Endothelial cell of umbilical vein (primary cell): ENCODE data around the gene KIAA1671. TPM values are rescaled to one million over a fixed set of nuclear protein-coding genes. Genes with fewer than 3 reads are reported as not detected.

Experiments
- BruUV-seq: library from RNA; stranded (reverse); fragments of 400-500 nt; replicated peaks from 2 replicates; lab custom pipeline; 2021; lab: Mats Ljungman, UMichigan
- CTCF ChIA-PET: fragments of 300-600, 350-600 bp; sonication (Branson Sonifier 250); formaldehyde crosslinking; loops from one replicate; lab custom pipeline; 2021; ENCODE audit warnings: antibody characterized with exemption, inconsistent platforms; lab: Charles Lee
- POLR2A ChIA-PET: fragments of 300-600, 350-600 bp; sonication (Branson Sonifier 250); formaldehyde crosslinking; loops from one replicate; lab custom pipeline; 2021; ENCODE audit warnings: antibody characterized with exemption, inconsistent platforms; lab: Charles Lee
- DNase-seq: peaks from one replicate; pipeline ENCODE4 v3.0.0-alpha.2; 2011; ENCODE audit warnings: low read depth, low spot score
- FAIRE-seq: peaks from 2 replicates; lab custom pipeline; 2011; peaks lifted over from hg19 to GRCh38; lab: Jason Lieb, UNC
- H2AFZ ChIP-seq: 2 replicates; pipeline ENCODE4 v1.6.0; 2012; ENCODE audit warnings: low read depth, low read length, control low read depth, inconsistent platforms
- H3K27ac ChIP-seq: 2 replicates; pipeline ENCODE4 v1.5.1; 2011; ENCODE audit warnings: low read depth, mild to moderate bottlenecking, control low read depth, low read length, moderate library complexity; ENCODE audit not compliant: insufficient read depth
- H3K27me3 ChIP-seq, 2 experiments: 2 replicates each; pipeline versions ENCODE4 v1.6.0 to v1.6.1; 2011; ENCODE audit warnings: low read length in 2 of 2, mixed read lengths in 1 of 2; ENCODE audit not compliant: control insufficient read depth in 2 of 2, insufficient read depth in 2 of 2
- H3K36me3 ChIP-seq, 2 experiments: 2 replicates in 1 of 2; 3 replicates in 1 of 2; pipeline ENCODE4 v1.5.1; 2011; ENCODE audit warnings: low read length in 2 of 2, mild to moderate bottlenecking in 1 of 2, moderate library complexity in 1 of 2; ENCODE audit not compliant: control insufficient read depth in 2 of 2, insufficient read depth in 2 of 2; ENCODE audit errors: extremely low read depth in 1 of 2
- H3K4me1 ChIP-seq: 3 replicates; pipeline ENCODE4 v1.5.1; 2011; ENCODE audit warnings: mild to moderate bottlenecking, low read length; ENCODE audit not compliant: control insufficient read depth, insufficient read depth; ENCODE audit errors: extremely low read depth
- H3K4me2 ChIP-seq: 2 replicates; pipeline ENCODE4 v1.6.1; 2011; ENCODE audit warnings: low read length, control low read depth, mixed read lengths; ENCODE audit not compliant: insufficient read depth
- H3K4me3 ChIP-seq, 3 experiments: fragments of 200-600 bp in 1 of 3; sonication (generic), shearing (Covaris generic) in 1 of 3; replicated peaks in 1 of 3; 2 replicates each; pipeline ENCODE4 v1.5.1; 2011 to 2016; ENCODE audit warnings: control low read depth in 3 of 3, low read length in 3 of 3, mild to moderate bottlenecking in 2 of 3, inconsistent platforms in 1 of 3, low read depth in 1 of 3, moderate library complexity in 1 of 3; ENCODE audit not compliant: insufficient read depth in 1 of 3
- H3K79me2 ChIP-seq: 2 replicates; pipeline ENCODE4 v1.6.0; 2012; ENCODE audit warnings: low read length, inconsistent platforms; ENCODE audit not compliant: control insufficient read depth, insufficient read depth
- H3K9ac ChIP-seq: replicated peaks from 2 replicates; pipeline ENCODE3; 2011; ENCODE audit warnings: low read length, control low read depth; ENCODE audit not compliant: insufficient read depth; ENCODE audit errors: extremely low read depth
- H3K9me1 ChIP-seq: replicated peaks from 3 replicates; pipeline ENCODE4 v1.6.0; 2011; ENCODE audit warnings: mild to moderate bottlenecking, low read length; ENCODE audit not compliant: control insufficient read depth, insufficient read depth; ENCODE audit errors: extremely low read depth
- H3K9me3 ChIP-seq: replicated peaks from 2 replicates; pipeline ENCODE4 v1.5.1; 2012; ENCODE audit warnings: low read length, inconsistent platforms; ENCODE audit not compliant: control insufficient read depth, insufficient read depth
- H4K20me1 ChIP-seq: replicated peaks from 2 replicates; pipeline ENCODE3; 2011; ENCODE audit warnings: mild to moderate bottlenecking, low read length; ENCODE audit not compliant: control insufficient read depth, insufficient read depth; ENCODE audit errors: extremely low read depth
- CTCF ChIP-seq, 2 donors: IDR thresholded peaks; 1 replicate in 1 of 2; 2 replicates in 1 of 2; pipeline ENCODE4 v1.5.1; 2011; ENCODE audit warnings: low read length in 2 of 2, mild to moderate bottlenecking in 2 of 2, moderate library complexity in 2 of 2, control low read depth in 1 of 2, inconsistent platforms in 1 of 2, low read depth in 1 of 2; ENCODE audit not compliant: insufficient read depth in 1 of 2; ENCODE audit errors: extremely low read depth in 1 of 2
- EZH2 ChIP-seq: IDR thresholded peaks from 2 replicates; pipeline ENCODE4 v1.6.1; 2012; ENCODE audit warnings: borderline replicate concordance, low read depth, mild to moderate bottlenecking, moderate library complexity, low read length, inconsistent platforms; ENCODE audit not compliant: severe bottlenecking
- FOS ChIP-seq: IDR thresholded peaks from 2 replicates; pipeline ENCODE4 v1.6.1; 2011; ENCODE audit warnings: mild to moderate bottlenecking, low read length, moderate library complexity, borderline replicate concordance; ENCODE audit not compliant: insufficient read depth
- GATA2 ChIP-seq: IDR thresholded peaks from 2 replicates; pipeline ENCODE4 v1.7.0; 2011; ENCODE audit warnings: low read depth, mild to moderate bottlenecking, moderate library complexity, mixed read lengths, low read length; ENCODE audit not compliant: insufficient read length, insufficient read depth
- JUN ChIP-seq: IDR thresholded peaks from 2 replicates; pipeline ENCODE4 v1.6.1; 2011; ENCODE audit warnings: borderline replicate concordance, low read depth; ENCODE audit not compliant: insufficient read length, insufficient read depth
- MAX ChIP-seq: IDR thresholded peaks from 2 replicates; pipeline ENCODE4 v1.6.1; 2011; ENCODE audit not compliant: insufficient read depth, insufficient read length
- MYC ChIP-seq: IDR thresholded peaks from one replicate; pipeline ENCODE4 v1.6.1; 2011; ENCODE audit warnings: mild to moderate bottlenecking, low read depth, low read length
- POLR2A ChIP-seq: IDR thresholded peaks from 2 replicates; pipeline ENCODE4 v1.6.1; 2012; ENCODE audit warnings: low read depth, mild to moderate bottlenecking, control low read depth, low read length
- POLR2AphosphoS5 ChIP-seq: IDR thresholded peaks from 2 replicates; pipeline ENCODE4 v1.6.1; 2012; ENCODE audit warnings: low read depth, mild to moderate bottlenecking, control low read depth, low read length, moderate library complexity; ENCODE audit not compliant: insufficient read depth
- dilution Hi-C: fragments of 300-500 bp; cut with MboI; formaldehyde crosslinking; loops from one replicate; pipeline ENCODE4 v1.15.0; 2019; ENCODE audit warnings: low sequenced_read_pairs; ENCODE audit not compliant: extremely low pct_ligation_motif_present
- intact Hi-C: fragments of 100-400 bp; cut with micrococcal nuclease; formaldehyde crosslinking; loops from one replicate; pipeline ENCODE4 v1.10.0; 2022
- polyA plus RNA-seq, 4 experiments: library from polyadenylated mRNA; depleted of rRNA in 3 of 4; stranded (reverse) in 3 of 4; unstranded in 1 of 4; fragments of >200 nt; gene quantifications; 2 replicates each; pipeline versions ENCODE4 v1.2.1 to v1.2.3, GENCODE V29; 2011 to 2012; ENCODE audit warnings: missing spikeins in 1 of 4
- total RNA-seq: library from RNA; stranded (reverse); gene quantifications from 2 replicates; pipeline ENCODE4 v1.2.3, GENCODE V29; 2021

The KIAA1671 gene
- total and polyA plus RNA-seq, 2 donors (not counting 3 experiments of a cell fraction or from before 2014, with no cell fraction given): 23.1 to 85.1 TPM

GRCh38 chr22:24975813-24976341, 23.4 kb downstream of the KIAA1671 start:
- Histone ChIP-seq H4K20me1 (no peaks in the 10 kb centered on the region), H3K9me1 (no peaks in the 10 kb centered on the region), H2AFZ (no peak overlapping the region), H3K9ac (no peak overlapping the region), H3K27ac (no peak overlapping the region), H3K9me3 (no peaks in the 10 kb centered on the region), H3K36me3 (peaks cover 0 to 1% of the 10 kb centered on the region in 2 experiments), H3K4me1 (peaks cover 12% of the 10 kb centered on the region), H3K27me3 (no peaks in the 10 kb centered on the region), H3K79me2 (peaks cover 48% of the 10 kb centered on the region), H3K4me2 (no peak overlapping the region), H3K4me3 (no peak overlapping the region)
- ChIA-PET CTCF (interaction anchor here (0.6 to 2.1 kb wide), 7 partner anchors 10 to 52 kb away, joined by 3 to 8 read pairs (median 5); no protein-coding TSS in a partner anchor), POLR2A (no interaction called here)
- DNase-seq: no peak
- dilution Hi-C loops (no loop called here), intact Hi-C loops (no loop called here)
- TF ChIP-seq MAX (no peak), GATA2 (no peak), EZH2 (no peak), MYC (no peak), JUN (no peak), FOS (no peak), POLR2A (no peak), CTCF (IDR thresholded peaks at IDR 0.05; ENCODE audit: extremely low read depth in 1 of 2, insufficient read depth in 1 of 2, low read depth in 1 of 2, low read length in 2 of 2) (no peak), POLR2AphosphoS5 (no peak)
- no peak for FAIRE-seq
- BruUV-seq: no TSS peak
